HuH-7.5 (cell line): ENCODE measurements around the gene PRKN.
"Not testable (repeated sequence)": the region's sequence is repeated elsewhere in the genome, so short reads cannot be mapped to it uniquely, and the experiment has no call there.

Experiments used
- DNase-seq: peaks from one replicate; pipeline ENCODE4 v3.0.0; 2011; ENCODE audit warnings: low spot score

Gene PRKN

DNA sequence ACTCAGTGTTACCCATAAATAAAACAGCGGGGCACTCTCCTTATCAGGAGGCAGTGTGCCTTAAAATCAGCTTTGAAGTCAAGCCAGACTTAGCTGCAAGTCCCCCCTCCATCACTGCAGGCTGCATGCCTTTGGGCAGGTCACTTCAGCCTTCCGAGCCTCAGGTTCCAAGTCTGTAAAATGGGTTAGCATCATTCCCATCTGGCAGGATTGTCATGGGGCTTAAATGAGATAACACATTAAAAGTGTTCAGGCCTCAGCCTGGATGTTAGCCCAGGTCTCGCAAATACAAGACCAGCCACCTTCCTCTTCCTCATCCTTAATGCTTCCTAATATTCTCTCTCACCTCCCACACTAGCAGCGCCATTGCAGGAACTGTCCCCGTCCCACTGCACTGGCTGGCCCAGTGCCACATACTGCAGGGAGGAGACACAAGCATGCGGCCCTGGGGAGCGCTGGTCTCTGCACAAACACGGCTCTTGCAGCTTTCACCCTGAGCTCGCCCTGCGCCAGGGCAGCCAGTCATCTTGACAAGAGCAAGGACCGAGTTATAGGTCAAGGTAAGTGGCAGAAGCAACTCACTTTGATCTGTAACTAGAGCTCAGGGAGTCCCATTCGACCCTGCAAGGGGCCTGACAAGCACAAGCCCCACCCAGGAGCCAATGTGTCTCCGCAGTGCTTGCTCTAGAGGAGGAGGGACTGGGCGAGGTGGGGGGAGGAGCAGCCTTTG, 889.1 kb downstream of the PRKN start:
- DNase-seq: no peak

DNA sequence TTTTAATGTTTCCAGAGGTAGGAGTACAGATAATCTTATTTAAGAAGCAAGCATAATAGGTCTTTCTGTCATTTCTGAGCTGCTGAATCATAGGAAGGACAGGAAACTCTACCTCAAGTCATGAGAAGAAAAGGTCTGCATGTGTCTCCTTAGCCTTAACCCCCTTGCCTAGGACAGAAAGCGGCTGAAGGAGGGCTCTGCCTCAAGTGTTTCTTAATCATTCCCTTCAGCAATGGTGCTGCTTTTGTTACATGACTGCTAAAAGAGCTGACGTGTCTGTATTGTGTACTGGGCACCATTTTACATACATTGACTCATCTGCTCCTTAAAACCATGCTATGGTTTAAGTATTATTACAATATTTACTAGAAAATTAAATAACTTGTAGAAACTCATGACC, 889.7 kb downstream of the PRKN start:
- DNase-seq: no peak

DNA sequence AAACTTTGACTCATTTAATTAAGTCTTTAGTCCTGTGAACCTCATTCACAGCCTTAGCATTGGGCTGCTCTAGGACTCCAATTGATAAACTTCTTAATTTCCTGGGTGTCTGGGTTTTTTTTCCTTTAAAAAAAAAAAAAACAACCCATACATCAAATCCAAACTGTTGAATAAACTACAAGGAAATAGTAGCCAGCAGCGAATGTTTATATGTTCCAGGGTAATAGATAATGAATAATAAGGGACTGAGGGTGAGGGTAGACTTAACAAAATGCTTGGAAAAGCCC, 890.2 kb downstream of the PRKN start:
- no peak for DNase-seq

DNA sequence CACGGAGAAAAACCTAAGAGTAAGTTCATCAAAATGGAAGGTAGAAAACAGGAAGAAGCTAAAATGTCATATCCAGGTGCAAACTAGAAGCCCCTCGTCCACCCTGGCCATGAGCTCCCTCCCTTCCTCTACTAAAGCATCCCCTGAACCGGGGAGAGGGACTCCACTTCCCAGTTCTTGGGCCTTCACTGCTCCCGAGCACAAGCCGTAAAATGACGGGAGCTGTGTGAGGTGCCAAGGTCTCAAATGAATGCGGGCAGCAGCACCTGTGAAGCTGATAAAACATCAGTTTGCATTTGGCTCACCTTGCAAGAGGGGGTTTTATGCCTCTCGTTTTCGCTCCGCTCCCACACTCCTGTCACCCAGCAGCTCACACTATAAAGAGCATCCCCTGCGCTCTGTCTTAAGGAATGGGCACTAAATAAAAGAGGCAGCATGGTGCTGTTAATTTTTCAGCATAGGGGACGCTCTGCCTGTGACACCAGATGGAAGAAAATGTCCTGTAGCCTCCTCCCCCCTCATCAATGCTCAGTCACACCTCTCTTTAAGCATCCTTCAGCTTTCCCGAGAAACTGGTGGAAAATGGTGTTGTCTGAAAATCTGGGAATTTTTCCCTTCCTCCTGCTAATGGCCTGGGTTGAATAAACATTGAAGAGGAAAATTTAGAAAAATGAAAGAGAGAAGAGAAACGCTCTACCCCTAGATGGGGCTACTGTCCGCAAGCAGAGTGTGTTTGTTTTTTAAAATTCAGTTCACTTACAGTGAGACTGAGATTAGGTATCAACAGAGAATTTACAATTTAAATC, 890.7 kb downstream of the PRKN start:
- DNase-seq: no peak

DNA sequence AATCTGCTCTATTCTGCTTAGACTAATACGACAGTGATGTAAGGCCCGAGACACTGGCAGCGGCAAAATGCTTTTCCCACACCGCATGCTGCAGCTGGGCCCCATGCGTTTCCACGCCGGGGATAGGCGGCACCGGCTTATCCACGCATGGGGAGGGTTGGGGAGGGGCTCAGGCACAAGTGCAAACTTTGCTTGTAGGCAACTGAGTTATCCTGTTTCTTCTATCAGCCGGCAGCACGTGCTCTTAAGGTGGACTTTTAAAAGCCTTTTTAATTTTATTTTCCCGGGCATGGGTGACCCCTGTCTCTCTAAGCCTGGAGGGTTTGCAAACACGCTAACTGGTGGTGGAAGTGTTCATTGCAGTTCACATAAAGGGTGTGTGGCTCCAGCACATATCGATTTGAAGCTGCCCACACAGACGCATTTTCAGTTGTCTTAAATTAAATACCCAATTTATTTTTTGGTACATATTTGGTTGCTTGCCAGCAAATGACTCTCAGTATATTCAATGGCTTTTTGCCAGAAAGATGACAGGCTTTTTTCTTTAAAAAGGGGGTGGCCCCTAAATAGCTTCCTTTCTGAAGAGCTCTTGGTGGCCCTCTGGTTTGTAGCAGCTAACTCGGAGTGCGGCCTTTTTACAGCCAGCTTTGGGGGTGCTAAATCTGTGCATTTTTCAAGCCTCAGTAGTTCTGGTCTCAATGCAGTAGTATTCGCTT, 891.9 kb downstream of the PRKN start:
- no peak for DNase-seq

DNA sequence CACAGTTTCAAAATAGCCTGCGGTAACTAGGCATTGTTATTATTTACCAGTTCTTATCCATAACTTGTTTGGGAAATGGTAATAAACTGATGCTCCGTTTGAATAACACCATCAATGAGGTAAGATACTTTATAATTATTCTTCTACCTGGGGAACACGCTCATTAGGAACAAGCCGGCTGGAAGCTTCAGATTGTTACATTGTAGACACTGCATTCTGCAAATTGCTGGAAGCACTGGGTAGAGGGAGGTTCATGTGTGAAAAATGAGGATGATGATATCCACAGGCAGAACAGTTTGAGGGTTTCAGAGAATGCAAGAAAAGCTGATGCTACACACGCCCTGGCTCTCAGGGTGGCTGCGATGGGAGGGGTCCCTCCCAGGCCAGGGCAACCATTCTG, 893.1 kb downstream of the PRKN start:
- DNase-seq: no peak

DNA sequence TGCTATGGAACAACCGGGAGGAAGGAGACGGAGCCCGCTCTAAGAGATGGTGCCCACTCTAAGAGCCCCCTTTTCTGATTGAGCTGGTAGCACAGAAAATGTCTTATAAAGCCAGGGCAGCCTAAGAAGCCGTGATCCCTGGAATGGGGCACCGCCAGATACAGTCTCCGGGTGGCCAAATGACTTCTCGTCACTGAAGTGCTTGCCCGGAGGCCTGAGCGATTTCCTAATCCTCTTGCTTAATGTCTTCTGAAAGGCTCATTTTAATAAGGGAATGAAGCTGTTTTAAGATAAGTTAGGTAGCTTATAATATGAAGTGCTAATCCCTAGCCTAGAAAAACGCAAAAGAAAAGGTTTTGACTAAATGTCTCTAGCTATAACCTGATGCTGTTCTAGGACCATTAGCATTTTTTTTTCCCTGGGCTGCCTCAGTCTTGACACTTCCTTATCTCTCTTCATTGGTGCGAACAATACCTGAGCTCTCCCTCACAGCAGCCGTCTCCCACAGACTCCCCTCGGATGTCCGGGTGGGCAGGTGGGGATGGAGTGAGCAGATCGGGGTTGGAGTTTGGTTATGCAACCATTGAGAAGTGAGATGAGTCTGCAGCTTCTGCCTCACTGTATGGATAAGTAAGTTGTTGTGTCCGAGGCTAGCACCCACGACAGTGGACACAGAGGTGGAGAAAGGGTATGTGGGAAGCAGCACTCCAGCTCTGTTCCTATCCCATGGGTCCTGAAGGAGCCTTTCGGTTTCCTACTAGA, 894.3 kb downstream of the PRKN start:
- no peak for DNase-seq

DNA sequence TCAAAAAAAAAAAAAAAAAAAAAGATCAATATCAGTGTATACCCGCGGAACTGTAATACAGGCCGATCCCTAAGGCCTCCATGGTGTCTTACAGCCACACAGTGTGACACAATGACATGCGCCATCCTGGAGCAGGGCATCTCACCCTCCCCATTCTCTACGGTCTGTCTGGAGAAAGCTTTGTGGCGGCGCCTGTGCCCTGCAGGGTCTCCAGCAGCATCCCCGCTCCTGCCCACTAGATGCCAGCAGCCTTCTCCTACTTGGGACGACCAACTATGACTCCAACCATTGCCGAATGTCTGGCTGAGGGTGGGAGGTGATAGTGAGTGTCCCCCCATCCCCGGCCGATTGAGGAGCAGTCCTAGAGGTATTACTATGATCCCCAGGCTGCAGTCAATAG, 894.9 kb downstream of the PRKN start:
- no peak for DNase-seq

DNA sequence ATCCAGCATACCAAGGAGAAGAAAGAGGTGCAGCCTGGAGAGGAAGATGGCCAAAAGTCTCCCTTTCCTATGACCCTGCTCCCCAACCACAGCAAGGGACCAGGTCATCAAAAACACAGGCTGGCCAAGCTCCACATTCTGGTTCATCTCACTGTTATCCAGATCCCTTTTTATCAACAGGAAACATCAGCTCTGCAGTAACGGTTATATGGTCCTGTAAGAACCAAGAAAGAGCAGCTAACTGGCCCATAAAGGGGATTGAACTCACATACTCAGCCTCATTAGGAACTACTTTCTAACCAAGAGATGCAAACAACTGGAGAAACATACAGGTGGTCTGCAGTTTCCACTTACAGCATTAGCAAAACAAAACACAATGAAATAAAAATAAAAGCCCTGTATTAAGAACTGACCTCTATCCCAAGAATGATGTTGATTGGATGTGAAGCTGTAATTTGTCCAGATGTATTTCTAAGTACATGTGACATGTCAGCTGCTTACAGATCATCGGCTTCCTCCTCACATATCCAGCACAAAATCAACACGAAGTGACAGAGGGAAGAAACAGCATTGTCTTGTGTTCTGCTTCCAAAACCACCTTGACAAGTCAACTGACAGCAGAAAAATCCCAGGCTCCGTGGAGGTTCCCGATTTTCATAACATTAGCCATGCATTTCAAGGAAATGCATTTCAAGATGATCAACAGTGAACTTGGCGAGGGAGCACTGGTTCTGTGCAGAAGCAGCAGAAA, 896.5 kb downstream of the PRKN start:
- no peak for DNase-seq

DNA sequence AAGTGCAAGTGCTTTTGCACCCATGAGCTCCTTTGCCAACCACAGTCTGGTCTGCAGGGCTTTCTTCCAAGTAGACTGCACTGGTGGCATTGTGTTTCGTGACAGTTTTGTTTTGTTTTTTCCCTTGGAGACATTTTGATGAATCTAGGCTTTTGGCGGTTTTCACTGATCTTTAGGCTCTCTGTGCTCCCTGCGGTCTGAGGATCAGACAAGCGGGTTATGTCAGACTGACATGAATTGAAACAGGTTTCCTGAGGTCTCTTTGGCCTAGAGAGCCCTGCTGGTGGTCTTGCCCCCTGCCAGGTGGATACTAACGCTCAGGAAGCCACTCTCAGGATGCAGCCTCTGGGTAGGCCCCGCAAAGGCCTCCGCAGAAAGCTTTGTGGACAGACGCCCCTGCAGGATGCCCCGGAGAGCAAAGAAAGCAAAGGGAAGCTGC, 898.3 kb downstream of the PRKN start:
- no peak for DNase-seq

DNA sequence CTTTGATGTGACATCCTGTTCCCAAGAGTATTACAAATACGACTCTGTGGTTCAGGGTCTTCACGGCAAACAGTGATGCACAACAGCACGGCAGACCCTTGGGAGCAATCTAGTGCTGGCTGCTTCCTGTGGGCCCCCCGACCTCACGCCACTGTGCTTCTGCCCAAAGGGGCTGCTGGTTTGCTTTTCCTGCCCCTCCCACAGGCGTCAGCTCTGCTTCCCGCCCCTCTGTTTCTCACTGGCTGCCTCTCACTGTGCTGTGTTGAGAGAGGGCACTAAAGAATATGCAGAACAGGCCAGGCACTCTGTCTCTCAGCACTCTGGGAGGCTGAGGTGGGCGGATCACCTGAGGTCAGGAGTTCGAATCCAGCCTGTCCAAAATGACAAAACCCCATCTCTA, 899.2 kb downstream of the PRKN start:
- DNase-seq: no peak

DNA sequence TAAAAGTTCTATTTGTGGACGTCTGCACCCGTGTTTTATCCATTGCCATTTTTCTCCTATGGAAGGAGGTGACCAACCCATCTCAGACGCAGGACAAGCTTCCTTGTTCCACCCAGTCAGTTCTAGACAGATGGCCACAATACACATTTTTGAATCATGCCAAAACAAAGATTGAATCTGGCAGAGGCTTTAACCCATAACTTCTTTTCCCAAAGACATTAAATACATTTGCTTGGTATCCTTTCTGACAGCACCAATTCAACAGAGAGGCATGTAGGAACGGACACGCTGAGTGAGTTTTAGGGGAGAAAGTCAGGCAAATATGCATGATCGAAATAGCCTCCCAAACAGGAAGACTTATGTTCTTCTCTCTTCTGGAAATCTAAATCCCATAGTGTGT, 901.1 kb downstream of the PRKN start:
- no peak for DNase-seq

DNA sequence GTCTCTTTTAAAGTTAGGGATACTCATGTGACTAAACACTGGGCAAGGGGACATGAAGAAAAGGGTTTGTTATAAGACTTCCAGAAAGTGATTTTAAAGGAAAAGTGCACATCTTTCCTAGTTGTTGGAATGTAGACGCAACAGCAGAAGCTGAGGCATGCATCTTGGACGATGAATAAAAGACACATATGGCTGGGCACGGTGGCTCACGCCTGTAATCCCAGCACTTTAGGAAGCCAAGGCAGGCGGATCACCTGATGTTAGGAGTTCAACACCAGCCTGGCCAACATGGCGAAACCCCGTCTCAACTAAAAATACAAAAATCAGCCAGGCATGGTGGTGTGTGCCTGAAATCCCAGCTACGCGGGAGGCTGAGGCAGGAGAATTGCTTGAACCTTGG, 905.4 kb downstream of the PRKN start:
- not testable (repeated sequence) for DNase-seq

DNA sequence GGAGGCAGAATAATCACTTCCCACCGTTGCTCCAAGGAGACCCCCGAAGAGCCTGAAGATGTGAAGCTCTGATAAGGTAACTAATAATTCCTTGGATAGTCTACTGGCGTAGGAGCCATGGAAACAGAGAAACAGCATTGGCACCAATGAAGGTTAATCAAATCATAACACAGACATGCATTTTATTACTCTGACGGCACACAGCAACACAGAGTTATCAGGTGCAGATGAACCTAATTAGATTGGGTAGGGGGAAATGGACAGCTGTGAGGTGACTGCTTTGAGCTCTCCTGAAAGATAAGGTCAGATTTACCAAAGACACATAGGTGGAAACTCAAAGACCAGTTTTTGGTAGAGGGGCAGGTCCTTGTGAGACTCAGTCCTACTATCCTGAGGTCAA, 909.7 kb downstream of the PRKN start:
- no peak for DNase-seq

DNA sequence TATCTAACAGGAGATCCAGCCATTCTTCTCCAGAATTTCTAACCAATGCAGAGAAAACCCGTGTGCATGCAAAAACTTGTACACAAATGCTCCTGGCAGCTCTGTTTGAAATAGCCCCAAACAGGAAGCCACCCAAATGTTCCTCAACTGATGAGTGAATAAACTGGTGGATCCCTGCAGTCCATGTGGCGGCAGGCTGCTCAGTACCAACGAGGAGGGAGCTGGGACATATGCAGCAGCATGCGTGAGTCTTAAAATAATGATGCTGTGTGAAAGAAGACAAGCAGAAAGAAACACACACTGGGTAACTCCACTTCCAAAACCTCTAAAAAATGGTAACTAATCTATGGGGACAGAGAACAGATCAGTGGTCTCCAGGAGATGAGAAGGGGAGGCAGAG, 911.6 kb downstream of the PRKN start:
- DNase-seq: no peak

DNA sequence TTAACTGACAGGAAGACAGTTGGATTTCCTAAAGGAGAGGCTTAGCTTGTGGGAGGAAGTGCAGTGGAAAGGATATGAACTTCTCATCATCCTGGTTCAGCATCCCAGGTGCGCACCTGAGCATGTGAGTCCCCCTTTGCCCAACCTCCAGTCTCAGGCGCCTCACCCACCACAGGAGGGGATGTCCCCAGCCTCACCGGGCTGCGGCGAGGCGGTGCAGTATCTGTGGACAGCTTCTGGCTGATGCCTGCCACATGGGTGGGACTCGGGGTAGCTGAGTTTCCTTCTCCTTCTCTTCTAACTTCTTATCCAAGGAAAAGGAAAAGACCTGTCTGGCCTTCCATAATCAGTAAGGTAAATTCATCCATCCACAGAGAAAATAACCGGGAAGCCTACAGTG, 914.4 kb downstream of the PRKN start:
- no peak for DNase-seq

DNA sequence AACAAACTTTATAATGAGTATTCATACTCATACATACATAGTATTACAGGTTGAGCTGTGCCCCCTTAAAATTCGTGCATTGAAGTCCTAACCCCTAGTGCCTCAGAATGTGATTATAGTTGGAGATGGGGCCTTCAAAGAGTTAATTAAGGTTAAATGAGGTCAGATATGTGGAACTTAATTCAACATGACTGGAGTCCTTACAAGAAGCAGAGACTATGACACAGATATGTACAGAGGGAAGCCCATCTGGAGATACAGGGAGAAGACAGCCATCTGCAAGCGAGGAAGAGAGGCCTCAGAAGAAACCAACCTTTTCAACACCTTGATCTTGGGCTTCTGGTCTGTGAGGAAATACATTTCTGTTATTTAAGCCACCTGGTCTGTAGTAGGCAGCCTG, 917.6 kb downstream of the PRKN start:
- no peak for DNase-seq

DNA sequence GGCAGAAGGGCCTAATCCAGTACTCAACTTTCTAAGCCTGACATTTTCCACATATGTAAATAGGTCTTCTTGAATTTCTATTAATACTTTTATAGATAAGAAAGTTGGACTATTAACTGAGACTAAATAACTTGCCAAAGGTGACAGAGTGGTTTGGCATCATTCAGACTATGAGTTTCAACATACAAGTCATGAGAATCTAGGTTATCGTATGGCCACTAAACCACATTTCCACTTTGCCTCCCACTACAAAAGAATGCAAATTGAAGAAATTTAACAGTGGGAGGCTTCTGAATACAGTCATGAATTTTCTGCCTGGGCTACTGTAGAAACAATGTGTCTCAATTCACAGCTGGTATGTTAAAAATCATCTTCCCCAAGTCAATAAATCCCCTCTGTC, 922.7 kb downstream of the PRKN start:
- DNase-seq: no peak

DNA sequence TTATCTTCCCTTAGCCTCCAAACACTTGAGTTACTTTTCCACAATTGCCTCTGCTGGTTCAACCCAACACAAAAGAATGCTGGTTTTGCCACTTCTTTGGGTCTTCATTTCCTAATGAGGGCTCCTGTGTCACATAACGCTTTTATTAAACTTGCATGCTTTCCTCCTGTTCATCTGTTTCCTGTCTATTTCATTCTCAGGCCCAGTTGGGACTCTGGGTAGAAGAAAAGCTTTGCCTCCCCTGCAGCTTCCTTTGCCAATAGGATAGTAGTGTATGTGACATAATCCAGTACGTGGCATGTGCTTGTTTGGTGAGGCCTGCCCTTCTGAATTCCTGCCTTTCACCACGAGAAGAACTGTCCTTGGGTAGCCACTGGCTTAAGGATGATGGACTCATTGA, 924.4 kb downstream of the PRKN start:
- DNase-seq: no peak

DNA sequence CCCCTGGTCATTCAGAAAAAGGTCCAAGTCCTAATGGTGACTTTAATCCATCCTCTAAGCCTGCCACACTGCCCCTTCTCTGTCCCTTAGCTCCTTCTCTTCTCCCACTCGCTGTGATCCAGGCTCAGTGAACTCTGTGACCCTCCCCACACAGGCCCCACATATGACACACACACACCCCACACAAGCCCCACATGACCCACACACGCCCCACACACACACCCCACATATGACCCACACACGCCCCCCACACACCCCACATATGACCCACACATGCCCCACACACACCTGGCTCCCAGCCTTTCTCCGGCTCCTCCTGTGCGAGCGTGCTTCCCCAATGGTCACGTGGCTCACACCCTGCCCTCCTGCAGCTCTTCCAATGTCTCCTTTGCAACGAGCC, 925.3 kb downstream of the PRKN start:
- DNase-seq: no peak

DNA sequence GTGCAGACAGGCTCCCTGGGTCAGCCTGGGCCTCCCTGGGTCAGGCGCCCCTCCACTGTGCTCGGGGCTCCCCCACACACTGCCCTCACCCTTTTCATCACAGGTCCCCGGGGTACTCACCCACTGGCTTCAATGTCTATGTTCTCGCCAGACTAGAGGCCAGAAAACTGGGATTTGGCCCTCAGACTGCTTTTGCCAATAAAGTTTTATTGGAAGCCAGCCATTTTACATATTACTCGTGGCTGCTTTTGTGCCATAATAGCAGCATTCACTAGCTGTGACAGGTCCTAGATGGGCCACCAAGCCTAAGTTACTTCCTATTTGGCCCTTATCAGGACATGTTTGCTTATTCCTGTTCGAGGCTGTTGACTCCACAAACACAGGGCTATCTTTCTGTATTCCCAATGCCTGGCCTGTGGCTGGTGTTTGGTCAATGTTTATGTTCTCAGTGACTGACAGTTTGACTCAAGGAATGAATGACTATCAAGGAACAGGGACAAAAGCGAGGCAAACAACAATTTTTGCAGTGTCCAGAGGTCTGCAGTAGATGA, 928.6 kb downstream of the PRKN start:
- DNase-seq: no peak

DNA sequence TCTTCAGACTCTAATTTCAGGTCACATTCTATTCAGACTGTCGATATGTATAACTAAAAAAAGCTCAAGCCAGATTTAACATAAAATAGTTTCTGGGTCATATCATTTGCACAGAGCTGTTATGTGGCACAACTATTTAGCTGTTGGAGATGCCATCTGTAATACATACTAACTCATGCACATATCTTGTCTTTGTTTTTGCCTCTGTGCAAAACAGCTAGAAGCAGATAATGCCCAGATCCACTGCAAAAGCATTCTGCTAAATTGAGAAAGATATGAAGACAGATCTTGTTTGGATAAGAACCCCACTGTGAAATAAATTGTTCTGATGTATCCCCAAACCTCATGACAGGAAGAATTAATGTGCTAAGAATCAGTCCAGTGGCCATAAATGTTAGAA, 930.9 kb downstream of the PRKN start:
- no peak for DNase-seq
